Endothelial cell of umbilical vein (primary cell): ENCODE measurements around the gene PIMREG.

ENCODE experiments used
- CTCF ChIP-seq, 2 donors: IDR thresholded peaks; 1 replicate in 1 of 2; 2 replicates in 1 of 2; pipeline ENCODE4 v1.5.1; 2011; ENCODE audit warnings: low read length in 2 of 2, mild to moderate bottlenecking in 2 of 2, moderate library complexity in 2 of 2, control low read depth in 1 of 2, inconsistent platforms in 1 of 2, low read depth in 1 of 2; ENCODE audit not compliant: insufficient read depth in 1 of 2; ENCODE audit errors: extremely low read depth in 1 of 2
- FOS ChIP-seq: IDR thresholded peaks from 2 replicates; pipeline ENCODE4 v1.6.1; 2011; ENCODE audit warnings: mild to moderate bottlenecking, low read length, moderate library complexity, borderline replicate concordance; ENCODE audit not compliant: insufficient read depth
- JUN ChIP-seq: IDR thresholded peaks from 2 replicates; pipeline ENCODE4 v1.6.1; 2011; ENCODE audit warnings: borderline replicate concordance, low read depth; ENCODE audit not compliant: insufficient read length, insufficient read depth
- POLR2A ChIP-seq: IDR thresholded peaks from 2 replicates; pipeline ENCODE4 v1.6.1; 2012; ENCODE audit warnings: low read depth, mild to moderate bottlenecking, control low read depth, low read length
- POLR2AphosphoS5 ChIP-seq: IDR thresholded peaks from 2 replicates; pipeline ENCODE4 v1.6.1; 2012; ENCODE audit warnings: low read depth, mild to moderate bottlenecking, control low read depth, low read length, moderate library complexity; ENCODE audit not compliant: insufficient read depth
- TF ChIP-seq, protein P1 (sequence below): IDR thresholded peaks from 2 replicates; pipeline ENCODE4 v1.6.1; 2011; ENCODE audit not compliant: insufficient read depth, insufficient read length

DNA sequence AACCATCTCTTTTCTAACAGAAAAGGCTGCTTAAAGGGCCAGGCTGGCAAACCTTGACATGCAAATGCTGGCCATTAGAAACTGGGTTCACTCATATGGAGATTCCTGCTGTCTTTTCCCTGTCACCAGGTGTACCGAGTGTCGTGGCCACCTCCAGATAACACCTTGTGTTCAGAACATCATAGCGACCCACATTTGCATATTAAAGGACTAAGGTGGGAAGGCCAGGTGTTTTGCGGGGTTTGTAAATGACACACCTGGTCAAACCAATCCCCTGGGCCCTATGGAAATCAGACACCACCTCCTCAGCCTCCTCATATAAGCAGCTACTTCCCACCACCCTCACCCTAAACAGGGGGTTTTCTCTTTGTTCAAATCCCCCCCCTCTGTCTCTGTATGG, 6.8 kb upstream of the PIMREG start:
- TF ChIP-seq CTCF (IDR thresholded peaks at IDR 0.05; ENCODE audit: extremely low read depth in 1 of 2, insufficient read depth in 1 of 2, low read depth in 1 of 2, low read length in 2 of 2) (no peak), FOS (no peak), POLR2A (no peak), POLR2AphosphoS5 (no peak), JUN (no peak)
- TF ChIP-seq, protein P1, sequence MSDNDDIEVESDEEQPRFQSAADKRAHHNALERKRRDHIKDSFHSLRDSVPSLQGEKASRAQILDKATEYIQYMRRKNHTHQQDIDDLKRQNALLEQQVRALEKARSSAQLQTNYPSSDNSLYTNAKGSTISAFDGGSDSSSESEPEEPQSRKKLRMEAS = no peak
